Loucy (cell line): ENCODE data around the gene RHOD.

ENCODE experiments used
- EZH2phosphoT487 ChIP-seq: fragments of 200-600 bp; IDR thresholded peaks from 2 replicates; pipeline ENCODE4 v1.6.1; 2018; ENCODE audit warnings: antibody characterized with exemption, mild to moderate bottlenecking, moderate library complexity, borderline replicate concordance
- TF ChIP-seq, protein P1 (sequence below): fragments of 200-600 bp; sonication (generic); conservative IDR thresholded peaks from 2 replicates; pipeline ENCODE4 v1.5.1; 2014; ENCODE audit warnings: mild to moderate bottlenecking, antibody characterized with exemption, low read length

DNA sequence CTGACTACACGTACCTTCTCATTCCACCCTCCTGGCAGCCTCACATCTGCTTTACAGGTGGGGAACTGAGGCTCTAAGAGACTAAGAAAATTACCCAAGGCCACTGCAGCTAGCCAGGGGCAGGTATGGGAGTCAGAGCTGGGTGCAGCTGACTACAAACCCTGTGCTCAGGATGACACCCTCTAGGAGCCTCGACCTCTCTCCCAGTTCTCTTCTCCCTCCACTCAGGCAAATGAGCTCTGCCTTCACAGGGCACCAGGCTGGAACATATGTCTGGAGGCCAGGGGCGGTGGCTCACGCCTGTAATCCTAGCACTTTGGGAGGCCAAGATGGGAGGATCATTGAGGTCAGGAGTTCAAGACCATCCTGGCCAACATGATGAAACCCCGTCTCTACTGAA, 29.7 kb upstream of the RHOD start:
- TF ChIP-seq, protein P1, sequence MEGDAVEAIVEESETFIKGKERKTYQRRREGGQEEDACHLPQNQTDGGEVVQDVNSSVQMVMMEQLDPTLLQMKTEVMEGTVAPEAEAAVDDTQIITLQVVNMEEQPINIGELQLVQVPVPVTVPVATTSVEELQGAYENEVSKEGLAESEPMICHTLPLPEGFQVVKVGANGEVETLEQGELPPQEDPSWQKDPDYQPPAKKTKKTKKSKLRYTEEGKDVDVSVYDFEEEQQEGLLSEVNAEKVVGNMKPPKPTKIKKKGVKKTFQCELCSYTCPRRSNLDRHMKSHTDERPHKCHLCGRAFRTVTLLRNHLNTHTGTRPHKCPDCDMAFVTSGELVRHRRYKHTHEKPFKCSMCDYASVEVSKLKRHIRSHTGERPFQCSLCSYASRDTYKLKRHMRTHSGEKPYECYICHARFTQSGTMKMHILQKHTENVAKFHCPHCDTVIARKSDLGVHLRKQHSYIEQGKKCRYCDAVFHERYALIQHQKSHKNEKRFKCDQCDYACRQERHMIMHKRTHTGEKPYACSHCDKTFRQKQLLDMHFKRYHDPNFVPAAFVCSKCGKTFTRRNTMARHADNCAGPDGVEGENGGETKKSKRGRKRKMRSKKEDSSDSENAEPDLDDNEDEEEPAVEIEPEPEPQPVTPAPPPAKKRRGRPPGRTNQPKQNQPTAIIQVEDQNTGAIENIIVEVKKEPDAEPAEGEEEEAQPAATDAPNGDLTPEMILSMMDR, result no peak
- no peak for TF ChIP-seq EZH2phosphoT487
